ENCODE results near the gene LITAFD.
"Not testable (repeated sequence)": the region's sequence is repeated elsewhere in the genome, so short reads cannot be mapped to it uniquely, and the experiment has no call there.

Gene LITAFD

GRCh38 chr16:8872967-8873865 lies 8.9 kb upstream of the LITAFD start:
- Histone ChIP-seq H3K4me1 (ENCODE audit: control insufficient read depth in 1 of 2, insufficient read depth in 1 of 2, low read depth in 1 of 2, low read length in 1 of 2) (peaks cover 18 to 22% of the 10 kb centered on the region in 2 experiments), H3K36me3 (no peaks in the 10 kb centered on the region), H3K27me3 (peaks cover 9% of the 10 kb centered on the region), H3K4me3 (ENCODE audit: low read depth in 1 of 2, low read length in 1 of 2) (no peak overlapping the region), H3K27ac (no peak overlapping the region), H3K9me3 (no peaks in the 10 kb centered on the region)
- TF ChIP-seq, protein P1, sequence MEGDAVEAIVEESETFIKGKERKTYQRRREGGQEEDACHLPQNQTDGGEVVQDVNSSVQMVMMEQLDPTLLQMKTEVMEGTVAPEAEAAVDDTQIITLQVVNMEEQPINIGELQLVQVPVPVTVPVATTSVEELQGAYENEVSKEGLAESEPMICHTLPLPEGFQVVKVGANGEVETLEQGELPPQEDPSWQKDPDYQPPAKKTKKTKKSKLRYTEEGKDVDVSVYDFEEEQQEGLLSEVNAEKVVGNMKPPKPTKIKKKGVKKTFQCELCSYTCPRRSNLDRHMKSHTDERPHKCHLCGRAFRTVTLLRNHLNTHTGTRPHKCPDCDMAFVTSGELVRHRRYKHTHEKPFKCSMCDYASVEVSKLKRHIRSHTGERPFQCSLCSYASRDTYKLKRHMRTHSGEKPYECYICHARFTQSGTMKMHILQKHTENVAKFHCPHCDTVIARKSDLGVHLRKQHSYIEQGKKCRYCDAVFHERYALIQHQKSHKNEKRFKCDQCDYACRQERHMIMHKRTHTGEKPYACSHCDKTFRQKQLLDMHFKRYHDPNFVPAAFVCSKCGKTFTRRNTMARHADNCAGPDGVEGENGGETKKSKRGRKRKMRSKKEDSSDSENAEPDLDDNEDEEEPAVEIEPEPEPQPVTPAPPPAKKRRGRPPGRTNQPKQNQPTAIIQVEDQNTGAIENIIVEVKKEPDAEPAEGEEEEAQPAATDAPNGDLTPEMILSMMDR (IDR thresholded peaks at IDR 0.05) = no peak

DNA sequence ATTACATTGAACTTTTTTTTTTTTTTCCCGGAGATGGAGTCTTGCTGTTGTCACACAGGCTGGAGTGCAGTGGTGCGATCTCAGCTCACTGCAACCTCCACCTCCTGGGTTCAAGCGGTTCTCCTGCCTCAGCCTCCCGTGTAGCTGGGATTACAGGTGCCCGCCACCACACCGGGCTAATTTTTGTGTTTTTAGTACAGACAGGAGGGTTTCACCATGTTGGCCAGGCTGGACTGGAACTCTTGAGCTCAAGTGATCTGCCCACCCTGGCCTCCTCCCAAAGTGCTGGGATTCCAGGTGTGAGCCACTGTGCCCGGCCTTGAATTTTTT lies 8.3 kb upstream of the LITAFD start:
- not testable (repeated sequence) for H3K27ac ChIP-seq; H3K36me3 ChIP-seq; H3K27me3 ChIP-seq; H3K4me3 ChIP-seq (ENCODE audit: low read depth in 1 of 2, low read length in 1 of 2); H3K9me3 ChIP-seq
- peaks cover 17 to 22% of the 10 kb centered on the region in 2 experiments for H3K4me1 ChIP-seq (ENCODE audit: control insufficient read depth in 1 of 2, insufficient read depth in 1 of 2, low read depth in 1 of 2, low read length in 1 of 2)

- Histone ChIP-seq H3K9me3 (no peaks in the 10 kb centered on the region), H3K27ac (no peak overlapping the region), H3K27me3 (peaks cover 10% of the 10 kb centered on the region), H3K4me1 (ENCODE audit: control insufficient read depth in 1 of 2, insufficient read depth in 1 of 2, low read depth in 1 of 2, low read length in 1 of 2) (peaks cover 15 to 17% of the 10 kb centered on the region in 2 experiments), H3K36me3 (no peaks in the 10 kb centered on the region), H3K4me3 (ENCODE audit: low read depth in 1 of 2, low read length in 1 of 2) (no peak overlapping the region)
- TF ChIP-seq, protein P1 (IDR thresholded peaks at IDR 0.05) = no peak
These were observed 7.8 kb upstream of the LITAFD start for GRCh38 chr16:8874388-8874787.

- not testable (repeated sequence) for H3K4me3 ChIP-seq (ENCODE audit: low read depth in 1 of 2, low read length in 1 of 2); H3K9me3 ChIP-seq; H3K27ac ChIP-seq; H3K27me3 ChIP-seq; H3K36me3 ChIP-seq
- peaks cover 14 to 15% of the 10 kb centered on the region in 2 experiments for H3K4me1 ChIP-seq (ENCODE audit: control insufficient read depth in 1 of 2, insufficient read depth in 1 of 2, low read depth in 1 of 2, low read length in 1 of 2)
These were observed 6.8 kb upstream of the LITAFD start for GRCh38 chr16:8875317-8875716.

- Histone ChIP-seq H3K27ac (no peak overlapping the region), H3K27me3 (peaks cover 10% of the 10 kb centered on the region), H3K36me3 (no peaks in the 10 kb centered on the region), H3K4me1 (ENCODE audit: control insufficient read depth in 1 of 2, insufficient read depth in 1 of 2, low read depth in 1 of 2, low read length in 1 of 2) (peaks cover 2 to 5% of the 10 kb centered on the region in 2 experiments), H3K4me3 (ENCODE audit: low read depth in 1 of 2, low read length in 1 of 2) (no peak overlapping the region), H3K9me3 (no peaks in the 10 kb centered on the region)
- TF ChIP-seq, protein P1 (IDR thresholded peaks at IDR 0.05) = no peak
These were observed 4.1 kb upstream of the LITAFD start for GRCh38 chr16:8877894-8878522.

DNA sequence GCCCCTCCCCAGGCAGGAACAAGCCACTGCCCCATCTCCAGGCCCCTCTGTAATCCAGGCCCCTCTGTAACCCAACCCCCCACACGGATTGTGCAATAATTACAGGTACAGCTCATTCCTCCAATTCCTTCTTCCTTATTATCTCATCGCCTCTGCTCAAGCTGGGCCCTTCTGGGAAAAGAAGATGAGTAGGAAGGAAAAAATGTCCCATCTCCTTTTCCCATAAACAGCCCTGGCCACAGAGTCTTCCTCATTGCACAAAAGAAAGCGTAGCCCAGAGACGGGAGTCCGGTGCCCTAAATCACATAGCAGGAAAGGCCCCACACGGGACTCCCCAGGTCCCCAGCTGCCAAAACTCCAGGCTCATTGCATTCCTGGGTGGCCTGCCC lies 3.6 kb upstream of the LITAFD start:
- TF ChIP-seq, protein P1 (IDR thresholded peaks at IDR 0.05) = no peak
- H3K27ac ChIP-seq = no peak overlapping the region
- no peaks in the 10 kb centered on the region for H3K36me3 ChIP-seq
- H3K27me3 ChIP-seq = peaks cover 10% of the 10 kb centered on the region
- no peak overlapping the region for H3K4me3 ChIP-seq (ENCODE audit: low read depth in 1 of 2, low read length in 1 of 2)
- peaks cover 2 to 5% of the 10 kb centered on the region in 2 experiments for H3K4me1 ChIP-seq (ENCODE audit: control insufficient read depth in 1 of 2, insufficient read depth in 1 of 2, low read depth in 1 of 2, low read length in 1 of 2)
- H3K9me3 ChIP-seq = no peaks in the 10 kb centered on the region

Data from neutrophil (primary cell).